ENCODE measurements around the gene MTERF1.
A peak's percentile ranks its signal among the peaks of the same experiment; 100 is the strongest.
"Not testable (repeated sequence)": the region's sequence is repeated elsewhere in the genome, so short reads cannot be mapped to it uniquely, and the experiment has no call there.

Gene MTERF1

DNA sequence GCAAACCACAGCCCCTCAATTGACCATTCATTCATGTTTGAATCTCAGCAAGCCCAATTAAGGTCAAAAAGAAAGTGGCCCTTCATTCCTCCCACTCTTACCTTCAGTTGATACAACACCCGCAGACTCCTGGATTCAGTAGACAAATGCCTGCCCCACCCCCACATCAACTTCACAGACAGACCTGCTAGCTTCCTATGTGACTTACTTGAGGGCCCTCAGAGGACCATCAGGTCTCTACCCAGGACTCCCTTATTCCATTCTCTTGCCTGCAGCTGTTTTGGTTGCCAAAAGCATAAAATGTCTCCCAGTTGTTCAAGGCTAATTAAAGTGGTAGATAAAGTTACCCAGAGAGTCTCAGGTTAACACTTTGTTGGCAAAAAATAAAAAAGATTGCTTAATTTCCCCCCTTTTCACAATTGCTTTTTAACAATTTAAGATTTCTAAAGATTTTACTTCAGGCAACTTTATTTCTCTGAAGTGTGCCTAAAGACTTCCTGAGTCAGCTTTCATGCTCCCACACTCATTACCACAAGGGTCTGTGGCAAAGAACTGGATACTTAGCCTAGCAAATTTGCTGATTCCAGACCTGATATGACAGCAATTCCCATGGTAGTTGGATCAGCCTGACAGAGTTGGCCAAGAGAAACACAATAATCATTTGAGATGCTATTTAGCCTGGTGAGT, 3.3 kb upstream of the MTERF1 start:
- DNase-seq = peak; percentile 29

DNA sequence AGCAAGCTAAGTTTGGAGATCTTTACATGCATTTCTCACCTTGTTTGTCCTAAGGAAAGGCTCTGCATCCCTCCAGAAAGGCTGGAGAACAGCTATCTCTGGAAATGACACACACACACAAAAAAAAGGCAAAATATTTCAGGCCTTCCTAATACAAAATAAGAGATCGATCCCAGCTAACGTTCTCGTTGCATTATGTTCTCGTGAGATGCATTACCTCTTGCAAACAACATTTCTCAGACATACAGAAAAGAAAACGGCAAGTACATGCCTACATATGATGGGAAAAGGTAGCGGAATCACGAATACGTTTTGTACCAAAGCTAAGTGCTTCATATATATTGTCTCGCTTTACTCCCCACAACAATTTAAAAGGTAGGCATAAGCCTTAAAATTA, 488 bp downstream of the MTERF1 start:
- no peak for DNase-seq

DNA sequence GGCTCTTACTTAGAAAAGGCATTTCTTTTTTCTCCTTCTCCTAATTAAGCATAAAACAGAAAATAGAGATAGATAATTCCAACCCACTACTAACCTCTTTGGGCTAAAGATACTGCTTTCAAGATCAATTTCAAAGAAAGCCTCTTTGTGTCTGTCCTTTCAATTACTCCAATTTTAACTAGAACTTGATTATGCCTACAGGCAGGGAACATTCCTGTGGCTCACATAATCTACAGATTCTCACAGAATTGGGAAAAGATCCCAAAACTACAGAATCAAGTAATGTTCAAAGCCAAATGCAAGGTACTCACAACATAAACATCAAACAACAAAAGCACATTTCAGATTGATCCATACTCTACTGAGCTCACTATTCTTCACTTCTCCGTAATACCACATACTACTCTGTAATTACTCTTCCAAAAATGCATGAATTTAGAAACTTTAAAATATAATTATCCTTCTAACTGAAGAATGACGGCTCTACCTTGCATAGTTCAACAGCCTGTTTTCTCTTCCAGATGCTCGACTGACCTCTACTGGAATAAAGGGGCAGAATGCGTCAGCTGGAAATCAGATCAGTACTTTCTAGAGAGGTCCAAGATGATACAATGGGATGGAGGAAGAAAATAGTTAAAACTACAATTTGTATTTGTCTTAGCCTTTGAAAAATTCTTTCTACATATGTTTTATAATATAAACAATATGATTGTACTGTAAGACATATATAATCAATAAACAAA, 3.9 kb downstream of the MTERF1 start:
- no peak for DNase-seq

DNA sequence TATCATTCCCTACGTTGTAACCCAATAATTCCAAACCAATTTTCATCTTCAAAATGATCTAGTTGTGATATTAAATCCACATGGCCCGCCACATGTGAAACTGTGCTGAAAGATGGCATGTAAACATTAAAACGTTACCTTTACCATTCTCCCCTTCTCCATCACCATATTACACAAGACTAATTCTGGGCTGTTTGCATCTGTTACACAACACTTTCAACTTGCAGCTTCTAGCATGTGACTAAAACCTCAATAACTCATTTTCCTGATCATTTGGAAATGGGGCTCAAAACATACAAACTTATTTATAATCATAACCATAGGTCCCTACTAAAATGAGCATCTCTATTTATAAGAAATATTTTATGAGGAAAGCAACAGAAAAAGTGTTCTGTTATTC, 4.7 kb downstream of the MTERF1 start:
- DNase-seq = no peak

DNA sequence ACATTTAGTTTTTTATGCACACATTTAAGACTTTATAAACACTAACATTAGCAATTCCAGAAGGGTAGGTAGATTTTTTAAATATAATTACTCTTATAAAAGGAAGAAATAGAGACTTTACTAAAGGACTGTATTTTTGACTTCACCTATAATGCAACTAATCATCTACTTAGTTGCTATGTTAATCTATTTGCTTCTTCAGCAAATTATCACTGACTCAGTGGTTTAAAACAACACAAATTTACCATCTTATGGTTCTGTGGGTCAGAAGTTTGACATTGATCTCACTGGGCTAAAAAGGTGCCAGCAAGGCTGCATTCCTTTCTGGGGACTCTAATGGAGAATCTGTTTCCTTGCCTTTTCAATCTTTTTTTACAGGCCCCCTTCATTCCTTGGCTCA, 7.6 kb downstream of the MTERF1 start:
- DNase-seq = no peak

DNA sequence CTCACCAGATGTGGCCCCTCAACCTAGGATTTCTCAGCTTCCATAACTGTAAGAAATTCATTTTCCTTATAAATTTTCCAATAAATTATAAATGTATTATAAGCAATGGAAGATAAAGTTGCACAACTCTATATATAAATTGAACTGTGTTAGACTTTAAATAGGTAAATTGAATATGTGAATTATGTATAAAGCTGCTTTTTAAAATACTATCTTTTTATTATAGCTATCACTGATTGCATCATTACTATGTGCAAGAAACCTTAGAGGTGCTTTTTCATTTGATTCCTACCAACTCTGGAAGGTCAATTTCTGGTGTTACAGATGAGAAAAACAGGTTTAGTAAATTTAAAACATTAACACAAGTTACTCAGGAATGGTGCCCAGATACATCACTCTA, 8.4 kb downstream of the MTERF1 start:
- DNase-seq = no peak

DNA sequence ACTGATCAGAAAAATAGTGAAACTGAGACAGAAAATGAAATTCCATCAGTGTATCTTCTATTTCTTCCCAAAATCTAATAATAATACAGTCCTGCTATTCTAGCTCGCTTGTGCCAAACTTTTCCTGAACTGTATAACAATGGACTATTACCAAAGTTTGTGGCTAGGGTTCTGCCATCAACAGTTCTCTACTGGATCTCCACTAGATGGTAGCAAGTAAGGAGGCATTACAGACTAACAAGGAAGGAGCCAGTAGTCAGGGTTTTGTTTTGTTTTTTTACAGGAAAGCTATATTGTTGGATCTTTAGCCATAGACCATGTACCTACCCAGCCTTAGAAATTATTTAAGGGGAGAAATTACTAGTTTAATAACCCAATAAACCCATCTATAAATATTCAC, 10.8 kb downstream of the MTERF1 start:
- no peak for DNase-seq

DNA sequence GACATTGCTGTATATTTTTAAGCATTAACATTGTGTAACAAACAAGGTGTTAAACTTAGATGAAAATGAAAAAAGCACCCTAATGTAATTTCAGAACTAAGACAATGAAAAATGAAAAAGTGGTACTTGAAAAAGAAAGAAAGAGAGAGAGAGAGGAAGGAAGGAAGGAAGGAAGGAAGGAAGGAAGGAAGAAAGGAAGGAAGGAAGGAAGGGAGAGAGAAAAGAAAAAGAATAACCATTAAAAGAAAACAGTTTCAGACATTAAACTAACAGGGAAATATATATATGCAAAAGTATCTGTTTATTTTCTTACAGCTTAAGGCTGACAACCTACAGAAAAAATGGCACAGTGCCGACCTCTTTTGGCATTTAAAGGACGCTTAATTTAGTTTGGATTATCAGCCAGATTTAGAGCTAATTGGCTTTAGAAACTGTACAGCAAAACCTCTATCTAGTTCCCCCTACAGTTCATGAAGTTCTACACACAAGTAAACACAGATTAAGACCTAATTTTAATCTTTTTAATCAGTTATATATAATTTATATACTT, 13.8 kb downstream of the MTERF1 start:
- no peak for DNase-seq

DNA sequence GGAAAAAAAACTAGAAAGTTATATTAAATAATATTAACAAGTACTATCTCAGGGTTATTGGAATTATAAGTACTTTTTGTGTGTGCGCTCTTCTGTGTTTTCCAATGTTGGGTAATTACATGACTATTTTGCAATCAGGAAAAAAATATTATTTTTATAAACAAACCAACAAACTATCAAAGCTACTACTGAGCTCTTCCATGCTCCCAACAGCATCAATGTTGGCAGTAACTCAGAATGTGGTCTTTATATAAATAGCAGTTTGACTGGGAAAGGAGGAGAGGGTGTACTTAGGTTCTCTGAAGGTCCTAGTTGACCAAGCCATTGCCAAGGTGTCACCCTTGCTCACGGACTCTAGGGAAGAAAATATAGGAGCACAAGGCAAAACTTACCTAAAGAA, 15.0 kb downstream of the MTERF1 start:
- no peak for DNase-seq

DNA sequence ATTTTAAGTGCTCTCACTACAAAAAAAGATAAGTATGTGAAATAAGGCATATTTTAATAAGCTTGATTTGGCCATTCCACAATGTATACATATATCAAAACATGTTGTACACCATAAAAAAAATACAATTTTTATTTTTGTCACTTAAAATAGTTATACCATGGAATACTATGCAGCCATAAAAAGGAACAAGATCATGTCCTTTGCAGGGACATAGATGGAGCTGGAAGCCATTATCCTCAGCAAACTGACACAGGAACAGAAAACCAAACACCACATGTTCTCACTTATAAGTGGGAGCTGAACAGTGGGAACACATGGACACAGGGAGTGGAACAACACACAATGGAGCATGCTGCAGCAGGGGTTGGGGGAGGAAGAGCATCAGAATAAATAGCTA, 15.9 kb downstream of the MTERF1 start:
- DNase-seq = not testable (repeated sequence)

DNA sequence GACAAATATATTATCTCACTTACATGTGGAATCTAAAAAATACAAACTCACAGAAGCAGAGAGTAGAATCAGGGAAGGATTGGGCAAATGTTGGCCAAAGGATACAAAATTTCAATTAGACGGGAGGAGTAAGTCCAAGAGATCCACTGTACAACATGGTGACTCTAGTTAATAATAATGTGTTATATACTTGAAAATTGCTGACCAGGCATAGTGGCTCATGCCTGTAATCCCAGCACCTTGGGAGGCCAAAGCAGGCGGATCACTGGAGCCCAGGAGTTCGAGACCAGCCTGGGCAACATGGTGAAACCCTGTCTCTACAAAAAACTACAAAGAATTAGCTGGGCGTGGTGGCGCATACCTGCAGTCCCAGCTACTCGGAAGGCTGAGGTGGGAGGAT, 16.4 kb downstream of the MTERF1 start:
- no peak for DNase-seq

DNA sequence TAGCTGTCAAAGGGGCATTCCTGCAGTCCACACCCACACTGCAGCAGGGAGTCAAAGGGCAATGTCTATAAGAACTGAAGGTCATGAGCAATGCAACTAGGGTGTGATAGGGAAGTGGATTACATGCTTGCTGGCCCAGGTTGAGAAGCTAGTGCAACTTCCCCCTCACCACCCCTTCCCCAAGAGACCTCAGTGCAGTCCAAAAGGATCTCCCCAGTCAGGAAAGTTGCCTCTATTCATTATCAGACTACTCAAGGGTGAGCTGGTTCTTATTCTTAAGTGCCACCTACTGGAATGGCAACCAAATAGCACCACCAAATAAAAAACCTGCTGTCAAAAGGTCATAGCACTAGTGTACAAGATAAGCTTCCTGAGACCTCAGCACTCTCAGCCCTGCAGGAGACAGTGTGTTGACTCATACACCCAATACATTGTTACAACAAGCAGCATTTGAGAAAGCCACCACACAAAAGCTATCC, 28.2 kb downstream of the MTERF1 start:
- DNase-seq = peak; percentile 1

DNA sequence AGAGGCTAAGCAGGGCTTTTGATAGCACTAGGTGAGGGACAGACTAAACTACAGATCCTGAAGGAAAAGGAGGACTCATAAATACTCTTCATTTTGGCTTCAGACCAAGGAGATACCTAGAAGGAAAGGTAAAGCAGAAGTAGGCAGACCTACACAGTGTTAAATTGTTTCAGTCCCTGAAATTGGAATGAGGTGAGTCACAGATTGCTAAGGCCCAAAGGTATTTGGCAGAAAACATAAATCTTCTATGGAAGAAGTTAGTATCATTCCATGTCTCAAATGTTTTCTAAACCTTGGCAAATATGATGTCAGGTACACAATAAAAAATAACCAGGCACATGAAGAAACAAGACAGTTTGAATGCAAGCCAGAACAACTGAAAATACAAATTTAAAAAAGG, 30.0 kb downstream of the MTERF1 start:
- DNase-seq = no peak

DNA sequence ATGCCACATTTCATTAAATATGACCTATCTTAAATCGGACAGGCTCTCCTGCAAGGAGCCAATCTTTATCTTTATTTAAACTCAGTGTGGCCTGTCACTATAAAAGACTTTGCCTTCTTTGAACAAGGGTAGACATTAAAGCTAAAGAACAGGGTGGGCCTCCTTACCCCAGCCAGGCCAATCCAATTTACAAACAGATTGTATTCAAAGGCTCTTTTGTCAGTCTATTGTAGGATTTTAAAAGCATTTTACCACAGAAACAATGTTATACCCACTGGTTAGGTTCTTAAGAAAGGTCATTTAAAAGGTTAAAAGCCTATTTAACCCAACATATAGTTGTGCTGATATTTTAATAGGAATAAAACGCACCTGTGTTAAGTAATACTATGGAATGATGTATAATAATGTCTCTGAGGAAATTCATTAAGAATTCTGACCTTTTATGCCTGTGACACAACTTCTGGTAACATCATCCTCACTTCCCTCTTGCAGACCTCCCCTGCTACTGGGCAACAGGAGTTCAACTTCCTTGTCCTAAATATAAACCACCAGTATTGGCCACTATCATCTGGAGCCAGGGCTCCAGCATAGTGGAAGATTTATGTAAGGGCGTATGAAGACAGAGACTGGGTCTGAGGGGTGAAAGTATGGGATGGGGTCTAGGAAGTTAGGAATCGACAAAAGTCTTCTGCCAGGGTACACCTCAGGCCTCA, 32.5 kb downstream of the MTERF1 start:
- no peak for DNase-seq

DNA sequence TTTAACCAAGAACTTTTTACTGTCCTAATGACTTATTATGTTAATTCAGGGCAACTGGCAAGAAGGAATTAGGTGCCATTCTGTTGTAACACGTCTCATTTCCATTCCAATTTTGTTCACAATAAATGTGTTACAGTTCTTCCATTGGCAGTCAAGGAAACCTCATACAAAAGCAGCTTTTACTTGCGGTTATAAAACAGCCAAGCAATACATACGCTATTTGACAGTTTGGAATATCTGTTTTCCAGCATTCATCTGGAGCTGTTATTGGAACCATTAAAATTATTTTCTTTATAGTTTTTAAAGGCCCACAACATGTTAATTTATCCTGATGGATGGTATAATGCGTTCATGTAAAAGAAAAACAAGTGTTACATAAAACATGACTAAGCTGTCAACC, 33.3 kb downstream of the MTERF1 start:
- DNase-seq = no peak

DNA sequence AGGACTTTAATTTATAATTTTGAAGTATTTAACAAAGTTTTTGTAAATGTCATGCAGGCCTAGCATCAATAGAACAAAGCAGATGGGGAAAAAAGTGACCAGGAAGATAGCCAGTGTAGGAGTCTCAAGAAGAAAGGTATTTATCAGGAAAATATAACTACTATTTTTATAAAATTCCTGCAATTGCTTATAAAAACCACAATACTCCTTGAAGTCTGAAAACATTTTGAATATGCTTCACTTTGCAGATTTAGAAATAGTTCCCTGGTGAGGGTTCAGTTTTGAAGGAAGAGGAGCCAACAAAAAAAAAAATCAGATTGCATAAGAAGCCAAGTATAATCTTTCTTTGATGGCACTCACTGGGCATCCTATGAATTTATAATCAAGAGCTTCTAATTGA, 34.1 kb downstream of the MTERF1 start:
- no peak for DNase-seq

DNA sequence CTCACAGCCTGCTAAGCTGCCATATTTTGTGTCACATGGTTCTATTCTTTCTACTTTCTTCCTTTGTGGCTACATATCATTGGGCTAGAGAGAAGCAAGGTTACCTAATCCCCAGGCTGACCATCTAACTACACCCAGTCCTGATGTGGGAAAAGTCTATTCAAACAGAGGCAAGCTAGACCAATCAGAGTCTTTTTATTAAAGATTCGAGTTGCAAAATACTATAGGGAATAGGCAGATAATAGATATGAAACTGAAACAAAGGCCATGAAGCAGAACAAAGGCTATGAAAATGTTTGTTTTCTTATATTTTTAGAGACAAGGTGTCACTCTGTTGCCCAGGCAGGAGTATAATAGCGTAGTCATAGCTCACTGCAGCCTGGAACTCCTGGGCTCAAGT, 36.7 kb downstream of the MTERF1 start:
- DNase-seq = no peak

DNA sequence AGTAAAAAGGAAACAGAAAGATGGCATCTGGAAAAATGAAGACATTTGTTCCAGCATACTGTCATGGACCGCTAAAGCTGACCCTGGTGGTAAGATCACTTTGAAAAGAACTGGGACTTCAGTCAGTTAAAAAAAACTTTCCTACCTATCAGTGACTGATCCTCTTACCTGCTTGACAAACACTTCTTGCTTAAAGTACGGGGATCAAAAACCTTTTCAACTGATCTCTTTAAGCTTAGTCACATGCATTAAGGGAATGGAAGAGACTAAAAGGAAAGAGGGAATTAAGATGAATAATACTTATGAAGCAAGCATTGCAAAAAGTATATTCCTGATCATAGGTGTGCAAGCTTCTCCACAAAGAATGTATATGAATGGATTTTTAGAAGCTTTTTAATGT, 42.1 kb downstream of the MTERF1 start:
- no peak for DNase-seq

DNA sequence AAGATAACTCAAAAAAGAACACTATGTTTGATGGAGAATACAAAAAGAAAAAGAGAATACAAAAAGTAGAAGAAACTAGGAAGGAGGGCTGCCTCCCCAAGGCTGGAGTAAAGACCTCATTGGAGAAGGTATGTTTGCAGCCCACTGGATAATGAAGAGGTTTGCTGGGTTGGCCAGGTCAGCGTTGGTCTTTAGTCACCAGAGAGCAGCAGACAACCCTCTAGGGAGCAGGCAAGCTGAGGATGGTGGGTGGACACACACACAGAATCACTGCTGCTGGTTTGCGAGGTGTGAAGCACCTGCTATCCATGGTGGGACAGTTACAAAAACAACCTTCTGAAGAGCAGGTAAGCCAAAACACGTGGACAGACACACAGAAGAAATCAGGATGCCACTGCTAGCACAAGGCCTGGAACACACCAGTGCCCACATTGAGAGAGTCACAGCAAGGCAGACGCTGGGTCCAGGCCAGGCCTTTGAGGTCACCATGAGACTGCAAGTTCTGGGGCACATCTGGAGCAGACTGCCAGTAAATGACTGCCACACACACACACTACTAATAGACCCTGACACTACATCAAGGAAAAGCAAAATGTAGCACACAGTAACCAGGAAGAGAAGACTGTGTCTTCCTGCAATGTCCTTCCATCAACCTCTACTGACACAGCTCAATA, 43.0 kb downstream of the MTERF1 start:
- no peak for DNase-seq

DNA sequence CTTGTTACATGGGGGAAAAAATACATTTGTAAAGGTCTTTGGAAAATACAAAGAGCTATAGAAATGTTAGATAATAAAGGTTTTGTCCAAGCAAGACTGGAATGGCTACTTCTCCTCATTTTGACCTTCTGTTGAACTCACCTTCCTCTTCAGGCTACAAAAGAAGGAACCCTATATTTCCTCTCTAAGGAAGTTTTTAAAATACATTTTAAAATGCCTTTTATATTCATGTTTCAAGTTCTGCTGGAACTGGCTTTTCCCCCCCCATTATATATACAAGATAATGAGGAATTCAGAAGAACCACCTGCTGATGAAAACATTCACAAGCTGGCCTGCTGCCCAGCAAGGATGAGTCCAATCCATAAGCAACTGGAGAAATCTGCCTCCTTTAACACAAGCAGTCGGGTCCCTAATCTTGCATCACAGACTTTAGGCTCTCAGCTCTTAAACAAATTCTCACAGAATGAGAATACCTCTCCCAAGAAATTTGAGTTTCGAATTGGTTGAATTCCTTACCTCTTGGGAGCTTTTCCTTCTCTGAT, 44.6 kb downstream of the MTERF1 start:
- peak; percentile 15 for DNase-seq

DNA sequence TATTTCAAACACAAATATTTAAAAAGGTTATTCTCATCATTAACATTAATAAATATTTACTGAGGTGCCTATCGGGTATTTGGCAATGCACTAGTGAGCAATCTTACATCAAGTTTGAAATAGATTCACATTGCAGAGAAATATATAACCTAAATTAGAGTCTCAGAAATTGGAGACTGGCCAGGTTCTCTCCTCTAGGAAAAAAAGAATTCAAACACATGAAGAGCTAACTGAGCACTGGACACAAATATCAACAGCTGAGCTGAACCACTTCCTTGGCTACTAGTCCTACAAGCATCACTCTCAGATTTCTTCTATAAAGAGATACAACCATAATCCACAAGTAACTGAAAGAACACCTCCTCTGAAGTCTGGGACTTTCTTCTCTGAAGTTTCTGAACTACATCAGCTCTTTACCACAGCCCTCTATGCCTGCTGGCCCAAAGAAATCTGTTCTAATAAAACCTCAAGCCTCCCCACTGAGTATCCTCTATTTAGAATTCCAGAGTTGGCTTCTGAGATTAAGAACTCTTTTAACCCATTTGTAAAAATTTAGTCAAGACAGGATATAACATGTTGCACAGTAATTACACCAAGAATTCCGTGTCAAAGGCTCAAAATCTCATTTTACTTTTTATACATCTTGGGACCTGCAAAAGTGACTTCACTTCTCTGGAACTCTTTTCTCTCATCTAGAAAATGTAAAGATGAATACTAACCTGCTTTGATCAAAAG, 45.2 kb downstream of the MTERF1 start:
- no peak for DNase-seq

DNA sequence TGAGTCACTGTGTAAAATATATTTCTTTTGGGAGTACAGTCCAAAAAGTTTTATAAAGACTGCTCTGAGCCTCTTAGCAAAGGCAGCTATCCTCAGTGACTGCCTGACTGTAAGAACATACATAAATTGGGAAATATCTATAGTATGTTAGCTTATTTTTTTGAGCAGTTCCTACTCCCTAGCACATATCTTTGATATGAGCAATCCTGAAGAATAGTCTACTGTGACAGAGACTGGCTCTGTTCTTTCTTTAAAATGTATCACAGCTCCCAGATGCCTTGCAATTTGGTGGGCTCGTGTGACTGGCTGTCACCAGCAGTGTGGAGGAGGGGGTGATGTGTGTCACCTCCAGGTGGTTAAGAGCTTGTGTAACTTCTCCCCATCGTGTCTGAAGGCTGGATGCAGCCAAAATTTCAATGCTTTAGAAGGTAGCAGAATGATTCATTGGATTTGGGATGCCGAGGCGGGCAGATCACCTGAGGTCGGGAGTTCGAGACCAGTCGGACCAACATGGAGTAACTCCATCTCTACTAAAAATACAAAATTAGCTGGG, 47.9 kb downstream of the MTERF1 start:
- DNase-seq = no peak

Measured in NCI-H2029 treated with DMSO at 0.1 percent for 48 hours (cell line).